CD4-positive, alpha-beta T cell (primary cell): ENCODE data around the gene SPATA4. TPM values are rescaled to one million over a fixed set of nuclear protein-coding genes. Genes with fewer than 3 reads are reported as not detected.

Experiments used
- ATAC-seq: fragments of 200-7000 bp; cut with Tn5 transposase; one replicate; pipeline ENCODE4 v1.10.0; 2022; ENCODE audit warnings: mild to moderate bottlenecking; ENCODE audit not compliant: poor library complexity
- CTCF ChIA-PET: fragments of 350-600 bp; sonication (Branson Sonifier 250); formaldehyde crosslinking; loops from one replicate; lab custom pipeline; 2021; ENCODE audit warnings: antibody characterized with exemption, inconsistent platforms; lab: Charles Lee
- POLR2A ChIA-PET: fragments of 350-600 bp; sonication (Branson Sonifier 250); formaldehyde crosslinking; loops from one replicate; lab custom pipeline; 2021; ENCODE audit warnings: antibody characterized with exemption, inconsistent platforms; lab: Charles Lee
- DNase-seq, 14 experiments: peaks; one replicate each; pipeline ENCODE4 v3.0.0-alpha.2; 2013 to 2020; ENCODE audit warnings: mixed read lengths in 2 of 14
- H3K27ac ChIP-seq, 2 donors: one replicate each; pipeline versions ENCODE4 v1.5.1 to v1.7.0; 2013; ENCODE audit warnings: low read length in 2 of 2, low read depth in 1 of 2, mild to moderate bottlenecking in 1 of 2
- H3K27me3 ChIP-seq, 2 experiments: 1 replicate in 1 of 2; 2 replicates in 1 of 2; pipeline versions ENCODE4 v1.6.1 to v1.7.0; 2013; ENCODE audit warnings: low read length in 2 of 2, control low read depth in 1 of 2, mild to moderate bottlenecking in 1 of 2, moderate library complexity in 1 of 2; ENCODE audit not compliant: insufficient read depth in 2 of 2, control insufficient read depth in 1 of 2
- H3K36me3 ChIP-seq: one replicate; pipeline ENCODE4 v1.6.1; 2013; ENCODE audit warnings: low read length, control low read depth; ENCODE audit not compliant: insufficient read depth
- H3K4me1 ChIP-seq: one replicate; pipeline ENCODE4 v1.6.1; 2013; ENCODE audit warnings: low read length, control low read depth; ENCODE audit not compliant: insufficient read depth
- H3K4me3 ChIP-seq: one replicate; pipeline ENCODE4 v1.5.1; 2013; ENCODE audit warnings: mild to moderate bottlenecking, low read length, moderate library complexity
- H3K9me3 ChIP-seq, 2 experiments: 1 replicate in 1 of 2; 2 replicates in 1 of 2; pipeline versions ENCODE4 v1.6.1 to v1.7.0; 2013; ENCODE audit warnings: low read length in 2 of 2, mild to moderate bottlenecking in 2 of 2, control low read depth in 1 of 2, moderate library complexity in 1 of 2; ENCODE audit not compliant: control insufficient read depth in 1 of 2, insufficient read depth in 1 of 2
- H3K27ac Mint-ChIP-seq: one replicate; pipeline ENCODE4 v1.8.0; 2020; ENCODE audit warnings: mixed read lengths
- H3K27me3 Mint-ChIP-seq: one replicate; pipeline ENCODE4 v1.8.0; 2021; ENCODE audit warnings: mixed read lengths
- H3K36me3 Mint-ChIP-seq: one replicate; pipeline ENCODE4 v1.8.0; 2021; ENCODE audit warnings: low read depth, mixed read lengths
- H3K4me1 Mint-ChIP-seq: one replicate; pipeline ENCODE4 v1.8.0; 2021; ENCODE audit warnings: low read depth, mixed read lengths
- H3K4me3 Mint-ChIP-seq: one replicate; pipeline ENCODE4 v1.8.0; 2020; ENCODE audit warnings: mild to moderate bottlenecking, mixed read lengths
- H3K9me3 Mint-ChIP-seq: one replicate; pipeline ENCODE4 v1.8.0; 2020; ENCODE audit warnings: mixed read lengths
- CTCF ChIP-seq: fragments of 200-600 bp; IDR thresholded peaks from one replicate; pipeline ENCODE4 v1.8.0; 2022; ENCODE audit warnings: antibody characterized with exemption, mild to moderate bottlenecking
- intact Hi-C, 2 experiments: fragments of 100-400 bp; cut with DNase I in 1 of 2; cut with micrococcal nuclease in 1 of 2; formaldehyde crosslinking; loops; one replicate each; pipeline versions ENCODE4 v1.15.1 to v1.9.0; 2023 to 2025; cut with DNase I, micrococcal nuclease
- total RNA-seq, 174 experiments: library from RNA in 2 of 174; stranded (reverse) in 2 of 174; gene quantifications; one replicate each; pipeline ENCODE4 v1.2.3 and lab custom pipeline; 2021 to 2026

Gene SPATA4
- total RNA-seq, 2 experiments from 2014 or later: not detected

- intact Hi-C loops: no loop called here
- no peaks in the 10 kb centered on the region for H3K9me3 ChIP-seq
- H3K36me3 Mint-ChIP-seq: no peaks in the 10 kb centered on the region
- H3K36me3 ChIP-seq: no peaks in the 10 kb centered on the region
- no peak overlapping the region for H3K27ac ChIP-seq
- H3K9me3 Mint-ChIP-seq: no peaks in the 10 kb centered on the region
- H3K27me3 Mint-ChIP-seq: peaks cover 38% of the 10 kb centered on the region
- peaks cover 0 to 14% of the 10 kb centered on the region in 2 experiments for H3K27me3 ChIP-seq
- H3K4me3 Mint-ChIP-seq: no peak overlapping the region
- ATAC-seq: no peak
- ChIA-PET CTCF (no interaction called here), POLR2A (no interaction called here)
- DNase-seq: no peak
- no peak for TF ChIP-seq CTCF
- no peak overlapping the region for H3K27ac Mint-ChIP-seq
- no peak overlapping the region for H3K4me3 ChIP-seq
- H3K4me1 ChIP-seq: no peaks in the 10 kb centered on the region
- H3K4me1 Mint-ChIP-seq: no peaks in the 10 kb centered on the region
Observed at GRCh38 chr4:176210579-176211296, 15.4 kb upstream of the SPATA4 start.

GRCh38 chr4:176210101-176210500 lies 14.7 kb upstream of the SPATA4 start:
- Mint-ChIP-seq H3K4me3 (no peak overlapping the region), H3K27ac (no peak overlapping the region), H3K9me3 (no peaks in the 10 kb centered on the region), H3K4me1 (no peaks in the 10 kb centered on the region), H3K36me3 (no peaks in the 10 kb centered on the region), H3K27me3 (peaks cover 45% of the 10 kb centered on the region)
- no peaks in the 10 kb centered on the region for H3K9me3 ChIP-seq
- ATAC-seq (no peak), DNase-seq (no peak)
- ChIA-PET CTCF (no interaction called here), POLR2A (no interaction called here)
- no peak for TF ChIP-seq CTCF
- H3K27me3 ChIP-seq: peaks cover 0 to 14% of the 10 kb centered on the region in 2 experiments
- intact Hi-C loops: no loop called here
- no peaks in the 10 kb centered on the region for H3K4me1 ChIP-seq
- H3K4me3 ChIP-seq: no peak overlapping the region
- H3K36me3 ChIP-seq: no peaks in the 10 kb centered on the region
- no peak overlapping the region for H3K27ac ChIP-seq

- H3K4me3 Mint-ChIP-seq: no peak overlapping the region
- H3K4me1 Mint-ChIP-seq: no peaks in the 10 kb centered on the region
- Histone ChIP-seq H3K4me3 (no peak overlapping the region), H3K9me3 (no peaks in the 10 kb centered on the region), H3K27ac (no peak overlapping the region), H3K27me3 (peaks cover 0 to 14% of the 10 kb centered on the region in 2 experiments), H3K4me1 (no peaks in the 10 kb centered on the region), H3K36me3 (no peaks in the 10 kb centered on the region)
- H3K9me3 Mint-ChIP-seq: no peaks in the 10 kb centered on the region
- no peak for TF ChIP-seq CTCF
- CTCF ChIA-PET: no interaction called here
- ATAC-seq (no peak), DNase-seq (no peak)
- H3K27ac Mint-ChIP-seq: no peak overlapping the region
- intact Hi-C loops: no loop called here
- H3K36me3 Mint-ChIP-seq: no peaks in the 10 kb centered on the region
- H3K27me3 Mint-ChIP-seq: peaks cover 46% of the 10 kb centered on the region
- POLR2A ChIA-PET: no interaction called here
Observed at GRCh38 chr4:176209535-176209934, 14.2 kb upstream of the SPATA4 start.
